ENCODE data around the gene CYFIP1. TPM values are rescaled to one million over a fixed set of nuclear protein-coding genes. Genes with fewer than 3 reads are reported as not detected.
"Not testable (repeated sequence)": the region's sequence is repeated elsewhere in the genome, so short reads cannot be mapped to it uniquely, and the experiment has no call there.

CYFIP1 gene
- total RNA-seq, 1 experiment from 2014 or later = 112 TPM

DNA sequence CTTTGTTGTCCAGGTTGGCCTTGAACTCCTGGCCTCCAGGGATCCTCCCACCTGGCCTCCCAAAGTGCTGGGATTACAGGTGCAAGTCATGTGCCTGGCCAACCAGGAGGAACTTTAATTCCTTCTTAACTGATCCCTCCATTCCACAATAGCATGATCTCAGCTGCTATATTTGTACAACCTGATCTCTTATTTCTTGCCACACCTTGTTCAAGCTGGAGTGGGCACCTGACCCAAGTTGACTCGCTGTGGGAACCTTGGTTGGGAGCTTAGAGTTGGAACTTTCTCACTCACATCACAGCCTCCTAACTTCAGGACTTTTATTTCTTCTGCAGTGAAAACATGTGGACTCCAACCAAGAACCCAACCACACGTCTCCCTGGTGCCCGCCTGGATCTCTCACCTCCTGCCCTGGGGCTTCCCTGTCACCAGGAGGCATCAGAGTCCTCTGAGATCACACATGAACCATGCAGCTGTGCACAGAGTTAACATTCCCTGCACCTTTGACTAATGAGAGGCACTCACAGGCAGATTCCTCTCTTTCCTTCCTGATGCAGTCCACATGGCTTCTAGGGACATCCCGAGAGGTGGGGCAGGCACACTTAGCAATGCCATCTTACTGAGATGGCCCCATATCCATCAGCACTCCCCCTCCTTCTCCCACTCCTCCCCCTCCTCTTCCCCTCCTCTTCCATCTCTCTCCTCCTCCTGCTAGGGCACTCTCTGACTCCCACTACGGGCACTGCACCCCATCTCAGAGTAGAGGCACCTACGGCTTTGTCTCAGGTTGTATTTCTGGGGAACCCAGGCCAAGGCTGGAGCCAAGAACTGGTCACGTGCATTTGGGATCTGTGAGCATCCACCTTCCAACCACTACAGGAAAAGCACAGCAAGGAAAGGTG, 9.7 kb upstream of the CYFIP1 start:
- intact Hi-C loops (cut with micrococcal nuclease; ENCODE audit: unreplicated experiment) = no loop called here
- no TSS peak for BruUV-seq (replicated peaks)
- CTCF ChIA-PET = no interaction called here

DNA sequence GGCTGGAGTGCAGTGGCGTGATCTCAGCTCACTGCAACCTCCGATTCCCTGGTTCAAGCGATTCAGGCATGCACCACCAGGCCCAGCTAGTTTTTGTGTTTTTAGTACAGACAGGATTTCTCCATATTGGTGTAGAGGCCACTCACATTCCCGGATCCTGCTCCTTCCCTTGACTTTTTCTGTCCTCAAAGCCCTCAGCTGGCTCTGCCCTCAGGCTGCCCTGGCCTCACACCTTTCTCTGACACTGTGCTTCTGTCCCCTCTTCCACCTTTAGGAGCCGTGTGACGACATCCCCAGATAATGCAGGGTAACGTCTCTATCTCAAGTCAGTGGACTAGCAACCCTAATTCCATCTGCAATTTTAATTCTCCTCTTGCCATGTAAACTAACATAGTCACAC, 8.6 kb upstream of the CYFIP1 start:
- H3K27me3 ChIP-seq (replicated peaks; ENCODE audit: insufficient read depth, low read depth, low read length, poor library complexity) = no peaks in the 10 kb centered on the region
- no peak for TF ChIP-seq EZH2 (IDR thresholded peaks at IDR 0.05; ENCODE audit: borderline replicate concordance, low read depth, low read length, poor library complexity, severe bottlenecking)
- TF ChIP-seq, protein P1, sequence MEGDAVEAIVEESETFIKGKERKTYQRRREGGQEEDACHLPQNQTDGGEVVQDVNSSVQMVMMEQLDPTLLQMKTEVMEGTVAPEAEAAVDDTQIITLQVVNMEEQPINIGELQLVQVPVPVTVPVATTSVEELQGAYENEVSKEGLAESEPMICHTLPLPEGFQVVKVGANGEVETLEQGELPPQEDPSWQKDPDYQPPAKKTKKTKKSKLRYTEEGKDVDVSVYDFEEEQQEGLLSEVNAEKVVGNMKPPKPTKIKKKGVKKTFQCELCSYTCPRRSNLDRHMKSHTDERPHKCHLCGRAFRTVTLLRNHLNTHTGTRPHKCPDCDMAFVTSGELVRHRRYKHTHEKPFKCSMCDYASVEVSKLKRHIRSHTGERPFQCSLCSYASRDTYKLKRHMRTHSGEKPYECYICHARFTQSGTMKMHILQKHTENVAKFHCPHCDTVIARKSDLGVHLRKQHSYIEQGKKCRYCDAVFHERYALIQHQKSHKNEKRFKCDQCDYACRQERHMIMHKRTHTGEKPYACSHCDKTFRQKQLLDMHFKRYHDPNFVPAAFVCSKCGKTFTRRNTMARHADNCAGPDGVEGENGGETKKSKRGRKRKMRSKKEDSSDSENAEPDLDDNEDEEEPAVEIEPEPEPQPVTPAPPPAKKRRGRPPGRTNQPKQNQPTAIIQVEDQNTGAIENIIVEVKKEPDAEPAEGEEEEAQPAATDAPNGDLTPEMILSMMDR (conservative IDR thresholded peaks at IDR 0.05; ENCODE audit: low read depth, low read length) = no peak
- H3K36me3 ChIP-seq (ENCODE audit: insufficient read depth, low read length, poor library complexity, severe bottlenecking) = no peaks in the 10 kb centered on the region
- H3K4me3 ChIP-seq (ENCODE audit: low read depth, low read length, poor library complexity, severe bottlenecking) = no peak overlapping the region
- H3K27ac ChIP-seq (ENCODE audit: low read depth, low read length, poor library complexity, severe bottlenecking) = no peak overlapping the region
- ChIA-PET POLR2A (ENCODE audit: low non-redundant PET) (no interaction called here), CTCF (no interaction called here)
- H3K4me1 ChIP-seq (ENCODE audit: insufficient read depth, low read length, poor library complexity, severe bottlenecking) = no peaks in the 10 kb centered on the region
- no TSS peak for BruUV-seq (replicated peaks)
- no peak for DNase-seq (ENCODE audit: low spot score)
- intact Hi-C loops (cut with micrococcal nuclease; ENCODE audit: unreplicated experiment) = no loop called here
- no peaks in the 10 kb centered on the region for H3K9me3 ChIP-seq (ENCODE audit: low read depth, low read length, poor library complexity, severe bottlenecking)

More for the DNA sequence above, 9.7 kb upstream of the CYFIP1 start:
- Histone ChIP-seq H3K4me1 (ENCODE audit: insufficient read depth, low read length, poor library complexity, severe bottlenecking) (no peaks in the 10 kb centered on the region), H3K27me3 (replicated peaks; ENCODE audit: insufficient read depth, low read depth, low read length, poor library complexity) (no peaks in the 10 kb centered on the region), H3K9me3 (ENCODE audit: low read depth, low read length, poor library complexity, severe bottlenecking) (no peaks in the 10 kb centered on the region), H3K36me3 (ENCODE audit: insufficient read depth, low read length, poor library complexity, severe bottlenecking) (no peaks in the 10 kb centered on the region), H3K27ac (ENCODE audit: low read depth, low read length, poor library complexity, severe bottlenecking) (no peak overlapping the region), H3K4me3 (ENCODE audit: low read depth, low read length, poor library complexity, severe bottlenecking) (no peak overlapping the region)
- POLR2A ChIA-PET (ENCODE audit: low non-redundant PET) = interaction anchor here (0.6 kb wide), 1 partner anchor 10 kb away, joined by 3 read pairs; no protein-coding TSS in a partner anchor
- TF ChIP-seq, protein P1 (conservative IDR thresholded peaks at IDR 0.05; ENCODE audit: low read depth, low read length) = no peak
- no peak for TF ChIP-seq EZH2 (IDR thresholded peaks at IDR 0.05; ENCODE audit: borderline replicate concordance, low read depth, low read length, poor library complexity, severe bottlenecking)
- DNase-seq (ENCODE audit: low spot score) = no peak

DNA sequence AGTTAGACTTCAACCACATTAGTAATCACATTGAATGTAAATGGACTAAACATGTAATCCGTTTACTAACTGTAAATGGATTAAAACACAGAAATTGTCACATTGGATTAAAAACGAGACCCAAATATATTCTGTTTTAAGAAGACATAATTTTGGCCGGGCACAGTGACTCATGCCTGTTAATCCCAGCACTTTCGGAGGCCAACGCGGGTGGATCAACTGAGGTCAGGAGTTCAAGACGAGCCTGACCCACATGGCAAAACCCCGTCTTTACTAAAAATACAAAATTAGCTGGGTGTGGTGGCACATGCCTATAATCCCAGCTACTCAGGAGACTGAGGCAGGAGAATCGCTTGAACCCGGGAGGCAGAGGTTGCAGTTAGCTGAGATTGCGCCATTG, 1.8 kb upstream of the CYFIP1 start:
- H3K27me3 ChIP-seq (replicated peaks; ENCODE audit: insufficient read depth, low read depth, low read length, poor library complexity); CTCF ChIA-PET; H3K4me3 ChIP-seq (ENCODE audit: low read depth, low read length, poor library complexity, severe bottlenecking); H3K36me3 ChIP-seq (ENCODE audit: insufficient read depth, low read length, poor library complexity, severe bottlenecking); H3K4me1 ChIP-seq (ENCODE audit: insufficient read depth, low read length, poor library complexity, severe bottlenecking); BruUV-seq (replicated peaks); POLR2A ChIA-PET (ENCODE audit: low non-redundant PET); intact Hi-C loops (cut with micrococcal nuclease; ENCODE audit: unreplicated experiment); H3K27ac ChIP-seq (ENCODE audit: low read depth, low read length, poor library complexity, severe bottlenecking); H3K9me3 ChIP-seq (ENCODE audit: low read depth, low read length, poor library complexity, severe bottlenecking); DNase-seq (ENCODE audit: low spot score): not testable (repeated sequence)
